ENCODE results near the gene RPL39.
"Not testable (repeated sequence)": the region's sequence is repeated elsewhere in the genome, so short reads cannot be mapped to it uniquely, and the experiment has no call there.

Gene RPL39

DNA sequence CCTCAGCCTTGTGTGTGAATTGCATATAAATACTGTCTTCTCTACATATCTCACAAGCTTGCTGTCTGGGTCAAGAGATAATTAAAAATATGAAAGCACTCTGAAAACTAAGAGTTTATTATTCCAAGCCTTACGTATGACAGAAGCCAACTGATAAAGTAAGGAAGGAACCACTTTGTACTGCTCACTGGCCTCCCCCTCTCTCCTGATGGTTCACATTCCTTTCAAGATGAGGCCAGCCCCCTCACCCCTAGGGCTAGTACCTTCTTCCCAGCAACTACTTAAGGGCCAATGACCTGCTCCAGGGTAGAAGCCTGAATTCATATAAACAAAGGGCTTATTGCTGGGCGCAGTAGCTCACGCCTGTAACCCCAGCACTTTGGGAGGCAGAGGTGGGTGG, 38.4 kb downstream of the RPL39 start:
- CTCF ChIA-PET: interaction anchor here (0.7 kb wide), 2 partner anchors 18 to 139 kb away, joined by 3 to 5 read pairs; no protein-coding TSS in a partner anchor
- TF ChIP-seq, protein P1, sequence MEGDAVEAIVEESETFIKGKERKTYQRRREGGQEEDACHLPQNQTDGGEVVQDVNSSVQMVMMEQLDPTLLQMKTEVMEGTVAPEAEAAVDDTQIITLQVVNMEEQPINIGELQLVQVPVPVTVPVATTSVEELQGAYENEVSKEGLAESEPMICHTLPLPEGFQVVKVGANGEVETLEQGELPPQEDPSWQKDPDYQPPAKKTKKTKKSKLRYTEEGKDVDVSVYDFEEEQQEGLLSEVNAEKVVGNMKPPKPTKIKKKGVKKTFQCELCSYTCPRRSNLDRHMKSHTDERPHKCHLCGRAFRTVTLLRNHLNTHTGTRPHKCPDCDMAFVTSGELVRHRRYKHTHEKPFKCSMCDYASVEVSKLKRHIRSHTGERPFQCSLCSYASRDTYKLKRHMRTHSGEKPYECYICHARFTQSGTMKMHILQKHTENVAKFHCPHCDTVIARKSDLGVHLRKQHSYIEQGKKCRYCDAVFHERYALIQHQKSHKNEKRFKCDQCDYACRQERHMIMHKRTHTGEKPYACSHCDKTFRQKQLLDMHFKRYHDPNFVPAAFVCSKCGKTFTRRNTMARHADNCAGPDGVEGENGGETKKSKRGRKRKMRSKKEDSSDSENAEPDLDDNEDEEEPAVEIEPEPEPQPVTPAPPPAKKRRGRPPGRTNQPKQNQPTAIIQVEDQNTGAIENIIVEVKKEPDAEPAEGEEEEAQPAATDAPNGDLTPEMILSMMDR (conservative IDR thresholded peaks at IDR 0.05; ENCODE audit: low read depth): no peak
- no peak overlapping the region for H3K27ac ChIP-seq
- no peak for DNase-seq (ENCODE audit: low spot score)
- POLR2A ChIA-PET (ENCODE audit: low non-redundant PET): no interaction called here

DNA sequence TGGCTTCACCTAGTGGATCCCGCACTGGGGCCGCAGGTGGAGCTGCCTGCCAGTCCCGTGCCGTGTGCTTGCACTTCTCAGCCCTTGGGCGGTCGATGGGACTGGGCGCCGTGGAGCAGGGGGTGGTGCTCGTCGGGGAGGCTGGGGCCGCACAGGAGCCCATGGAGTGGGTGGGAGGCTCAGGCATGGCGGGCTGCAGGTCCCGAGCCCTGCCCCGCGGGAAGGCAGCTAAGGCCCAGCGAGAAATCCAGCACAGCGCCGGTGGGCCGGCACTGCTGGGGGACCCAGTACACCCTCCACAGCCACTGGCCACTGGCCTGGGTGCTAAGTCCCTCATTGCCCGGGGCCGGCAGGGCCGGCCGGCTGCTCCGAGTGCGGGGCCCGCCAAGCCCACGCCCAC, 40.7 kb downstream of the RPL39 start:
- POLR2A ChIA-PET (ENCODE audit: low non-redundant PET); CTCF ChIA-PET; DNase-seq (ENCODE audit: low spot score); H3K27ac ChIP-seq: not testable (repeated sequence)

DNA sequence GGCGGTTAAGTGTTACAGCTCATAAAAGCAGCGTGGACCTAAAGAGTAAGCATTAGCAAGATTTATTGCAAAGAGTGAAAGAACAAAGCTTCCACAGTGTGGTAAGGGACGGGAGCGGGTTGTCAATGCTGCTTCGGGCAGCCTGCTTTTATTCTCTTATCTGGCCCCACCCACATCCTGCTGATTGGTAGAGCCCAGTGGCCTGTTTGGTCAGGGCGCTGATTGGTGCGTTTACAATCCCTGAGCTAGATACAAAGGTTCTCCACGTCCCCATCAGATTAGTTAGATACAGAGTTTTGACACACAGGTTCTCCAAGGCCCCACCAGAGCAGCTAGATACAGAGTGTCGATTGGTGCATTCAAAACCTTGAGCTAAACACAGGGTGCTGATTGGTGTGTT, 41.3 kb downstream of the RPL39 start:
- POLR2A ChIA-PET (ENCODE audit: low non-redundant PET): not testable (repeated sequence)

DNA sequence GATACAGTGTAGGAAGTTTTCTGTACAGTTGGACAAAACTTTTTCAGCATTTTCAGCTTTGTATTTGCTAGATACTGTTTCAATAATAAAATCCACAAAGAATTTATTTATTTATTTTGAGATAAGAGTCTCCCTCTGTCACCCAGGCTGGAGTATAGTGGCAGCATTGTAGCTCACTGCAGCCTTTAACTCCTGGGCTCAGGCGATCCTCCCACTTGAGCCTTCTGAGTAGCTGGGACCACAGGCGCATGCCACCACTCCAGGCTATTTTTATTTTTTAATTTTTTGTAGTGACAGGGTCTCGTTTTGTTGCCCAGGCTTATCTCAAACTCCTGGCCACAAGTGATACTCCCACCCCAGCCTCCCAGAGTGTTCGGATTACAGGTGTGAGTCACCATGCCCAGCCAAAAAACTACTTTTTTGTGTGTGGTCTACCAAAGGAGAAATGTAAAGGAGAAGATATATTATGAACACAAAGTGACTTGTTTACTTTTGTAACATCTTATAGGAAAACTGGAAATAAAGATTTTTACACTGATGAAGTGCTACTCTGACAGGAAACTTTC, 46.1 kb downstream of the RPL39 start:
- TF ChIP-seq, protein P1 (conservative IDR thresholded peaks at IDR 0.05; ENCODE audit: low read depth): no peak
- CTCF ChIA-PET: no interaction called here
- DNase-seq (ENCODE audit: low spot score): no peak
- no peak overlapping the region for H3K27ac ChIP-seq
- POLR2A ChIA-PET (ENCODE audit: low non-redundant PET): no interaction called here

More for the DNA sequence above, 41.3 kb downstream of the RPL39 start:
- H3K27ac ChIP-seq; DNase-seq (ENCODE audit: low spot score): not testable (repeated sequence)
- CTCF ChIA-PET: interaction anchor here (0.7 kb wide), 1 partner anchor 359 kb away, joined by 4 read pairs; no protein-coding TSS in a partner anchor

DNA sequence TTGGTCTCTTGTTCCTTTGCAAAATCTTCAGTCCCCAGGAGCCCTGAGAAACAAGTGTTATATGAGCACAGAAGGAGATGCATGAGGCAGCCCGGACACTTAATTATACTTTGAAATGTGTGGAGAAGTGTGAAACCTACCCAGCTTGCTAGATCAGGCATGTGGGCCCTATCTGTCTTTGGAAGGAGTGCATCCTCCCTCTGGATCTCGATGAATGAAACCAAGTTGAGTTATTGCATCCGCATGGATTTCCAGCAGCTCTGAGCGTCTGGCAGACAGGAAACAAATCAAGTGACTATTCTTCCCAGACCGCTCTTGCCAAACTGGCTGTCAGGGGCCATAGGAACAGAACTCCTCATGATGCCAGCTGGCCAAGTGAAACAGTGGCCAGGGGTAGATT, 52.7 kb downstream of the RPL39 start:
- TF ChIP-seq, protein P1 (conservative IDR thresholded peaks at IDR 0.05; ENCODE audit: low read depth): no peak
- no peak overlapping the region for H3K27ac ChIP-seq
- ChIA-PET POLR2A (ENCODE audit: low non-redundant PET) (no interaction called here), CTCF (no interaction called here)
- no peak for DNase-seq (ENCODE audit: low spot score)
